Eye (tissue), 1 donor: ENCODE results near the gene SMYD4.
"Not testable (repeated sequence)": the region's sequence is repeated elsewhere in the genome, so short reads cannot be mapped to it uniquely, and the experiment has no call there.

Experiments used
- DNase-seq: peaks from one replicate; pipeline ENCODE4 v3.0.0-alpha.2; 2015

SMYD4 gene, protein sequence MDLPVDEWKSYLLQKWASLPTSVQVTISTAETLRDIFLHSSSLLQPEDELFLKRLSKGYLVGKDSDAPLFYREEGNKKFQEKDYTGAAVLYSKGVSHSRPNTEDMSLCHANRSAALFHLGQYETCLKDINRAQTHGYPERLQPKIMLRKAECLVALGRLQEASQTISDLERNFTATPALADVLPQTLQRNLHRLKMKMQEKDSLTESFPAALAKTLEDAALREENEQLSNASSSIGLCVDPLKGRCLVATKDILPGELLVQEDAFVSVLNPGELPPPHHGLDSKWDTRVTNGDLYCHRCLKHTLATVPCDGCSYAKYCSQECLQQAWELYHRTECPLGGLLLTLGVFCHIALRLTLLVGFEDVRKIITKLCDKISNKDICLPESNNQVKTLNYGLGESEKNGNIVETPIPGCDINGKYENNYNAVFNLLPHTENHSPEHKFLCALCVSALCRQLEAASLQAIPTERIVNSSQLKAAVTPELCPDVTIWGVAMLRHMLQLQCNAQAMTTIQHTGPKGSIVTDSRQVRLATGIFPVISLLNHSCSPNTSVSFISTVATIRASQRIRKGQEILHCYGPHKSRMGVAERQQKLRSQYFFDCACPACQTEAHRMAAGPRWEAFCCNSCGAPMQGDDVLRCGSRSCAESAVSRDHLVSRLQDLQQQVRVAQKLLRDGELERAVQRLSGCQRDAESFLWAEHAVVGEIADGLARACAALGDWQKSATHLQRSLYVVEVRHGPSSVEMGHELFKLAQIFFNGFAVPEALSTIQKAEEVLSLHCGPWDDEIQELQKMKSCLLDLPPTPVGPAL

DNA sequence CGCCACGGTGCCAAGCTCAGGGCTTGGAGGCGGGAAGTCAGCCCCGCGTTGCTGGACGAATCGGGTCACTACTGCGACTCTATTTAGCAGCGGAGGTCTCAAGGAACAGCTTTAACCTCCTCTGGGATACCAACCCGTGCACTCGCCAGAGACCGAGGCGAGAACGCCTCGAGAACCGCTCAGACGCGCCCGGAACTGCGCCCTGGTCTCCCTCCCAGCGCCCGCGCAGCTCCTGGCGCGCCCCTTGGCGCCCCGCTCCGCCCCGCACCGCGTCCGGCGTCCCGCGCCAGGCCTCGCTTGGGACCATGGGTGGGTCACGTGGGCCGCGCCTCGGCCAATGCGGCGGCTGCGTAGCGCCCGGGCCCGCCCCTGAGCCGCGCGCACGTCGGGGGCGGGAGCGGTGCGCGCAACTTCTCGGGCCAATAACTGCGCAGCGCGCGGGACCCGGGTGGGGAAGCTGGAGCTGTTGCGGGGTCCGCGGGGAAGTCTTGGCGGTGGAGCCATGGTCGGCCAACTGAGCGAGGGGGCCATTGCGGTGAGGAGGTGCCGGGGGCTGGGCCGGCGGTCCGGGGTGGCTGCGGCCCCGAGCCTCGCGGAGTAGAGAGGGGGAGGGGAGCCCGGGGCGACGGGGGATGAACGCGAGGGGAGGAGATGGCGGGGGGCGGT is at the start of gene SMYD4, which contains the start of gene RPA1:
SMYD4 (minus strand) TSS at position 311 of the 666 bp plus-strand sequence. CDS start 1,908 bp downstream, outside the sequence.
RPA1 (plus strand) TSS at position 414 of the 666 bp plus-strand sequence; CDS start at position 503, 89 bp downstream.
- DNase-seq, result peak; percentile 95

DNA sequence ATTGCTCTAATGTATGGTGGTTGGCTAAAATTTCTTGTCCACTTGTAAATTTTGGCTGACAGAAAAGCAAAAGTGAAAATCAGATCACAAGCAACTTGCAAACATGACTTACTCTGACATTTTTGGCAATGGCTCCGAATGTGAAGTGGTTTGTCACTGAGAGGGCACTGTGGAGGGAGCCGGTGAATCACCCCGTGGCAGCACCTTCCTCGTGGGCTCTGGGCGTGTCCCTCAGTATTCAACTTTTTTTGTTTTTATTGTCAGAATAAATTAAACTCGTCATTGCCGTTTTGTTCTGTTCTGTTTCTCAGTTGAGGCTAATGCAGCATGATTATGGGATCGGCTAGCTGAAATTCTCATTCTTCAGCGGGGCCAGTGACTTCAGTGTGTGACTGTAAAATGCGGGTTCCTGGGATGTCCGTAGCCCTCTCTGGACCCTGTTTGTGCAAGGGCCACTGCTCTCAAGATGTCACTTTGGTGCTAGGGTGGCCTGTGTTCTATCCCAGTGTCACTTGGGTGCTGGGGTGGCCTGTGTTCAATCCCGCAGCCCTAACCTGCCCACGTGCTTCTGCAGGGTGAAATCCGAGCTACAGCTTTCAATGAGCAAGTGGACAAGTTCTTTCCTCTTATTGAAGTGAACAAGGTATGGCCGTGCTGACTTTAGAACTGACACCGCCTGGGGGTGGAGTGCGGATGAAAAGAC is 48.9 kb upstream of the SMYD4 start:
- DNase-seq, result no peak

DNA sequence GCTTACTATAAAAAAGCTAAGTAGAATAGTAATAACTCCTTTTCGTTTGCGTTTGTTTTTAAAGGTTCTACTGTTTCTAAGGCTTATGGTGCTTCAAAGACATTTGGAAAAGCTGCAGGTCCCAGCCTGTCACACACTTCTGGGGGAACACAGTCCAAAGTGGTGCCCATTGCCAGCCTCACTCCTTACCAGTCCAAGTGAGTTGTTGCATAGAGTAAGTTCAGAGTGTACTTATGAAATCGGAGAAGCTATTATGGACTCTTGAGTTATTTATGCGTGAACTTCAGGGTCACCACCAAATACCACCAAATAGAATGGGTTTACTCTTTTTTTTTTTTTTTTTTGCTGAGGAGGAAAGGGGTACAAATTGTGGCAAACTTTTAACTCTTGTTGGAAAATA is 45.9 kb upstream of the SMYD4 start:
- no peak for DNase-seq

DNA sequence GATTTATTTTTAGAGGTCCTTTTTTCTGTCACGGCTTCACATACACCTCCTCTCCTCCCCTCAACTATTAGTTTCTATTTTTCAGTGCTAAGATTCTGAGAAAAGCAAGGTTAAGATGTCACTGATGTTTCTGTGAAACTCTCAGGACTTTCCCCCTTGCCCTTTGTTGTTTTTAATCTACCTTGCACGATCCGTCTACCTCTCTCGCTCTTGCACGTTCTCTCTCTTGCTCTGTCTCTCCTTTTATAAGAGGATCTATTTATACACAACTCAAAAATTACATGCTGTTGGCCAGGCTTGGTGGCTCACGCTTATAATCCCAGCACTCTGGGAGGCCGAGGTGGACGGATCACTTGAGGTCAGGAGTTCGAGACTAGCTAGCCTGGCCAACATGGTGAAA is 43.7 kb upstream of the SMYD4 start:
- no peak for DNase-seq

DNA sequence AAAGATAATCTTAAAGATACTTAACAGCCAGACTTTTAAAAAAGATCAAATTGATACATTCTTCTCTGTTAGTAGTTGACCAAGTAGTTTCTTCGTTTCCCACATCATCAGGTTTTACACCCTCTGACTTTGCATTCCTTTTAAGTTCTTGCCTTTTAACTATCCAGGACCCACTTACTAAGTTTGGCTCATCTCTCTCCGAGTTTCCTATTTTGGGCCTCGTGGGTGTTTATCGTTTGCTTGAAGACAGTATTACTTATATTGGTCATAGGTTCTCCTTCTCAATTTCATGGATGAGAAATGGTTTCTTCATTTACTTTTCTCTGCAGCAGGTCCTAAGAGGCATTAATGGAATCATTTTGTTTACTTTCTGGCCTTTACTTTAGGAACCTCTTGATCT is 43.3 kb upstream of the SMYD4 start:
- no peak for DNase-seq

DNA sequence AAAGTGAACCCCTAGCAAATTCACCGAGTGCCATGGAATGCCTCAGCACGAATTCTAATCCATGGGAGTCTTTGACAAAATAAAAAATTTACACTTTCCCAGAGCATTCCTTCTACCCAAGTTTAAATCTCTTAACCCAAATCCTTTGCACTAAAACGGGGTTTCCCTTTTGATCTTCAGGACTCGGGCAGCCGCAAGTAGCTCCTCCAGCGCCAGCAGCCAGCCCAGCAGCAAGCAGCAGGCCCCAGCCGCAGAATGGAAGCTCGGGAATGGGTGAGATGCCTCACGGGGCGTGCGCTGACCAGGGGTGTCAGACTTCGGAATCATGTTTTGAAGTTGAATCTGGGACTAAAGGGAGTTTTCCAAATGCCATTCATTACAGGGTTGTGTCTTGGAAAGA is 42.6 kb upstream of the SMYD4 start:
- no peak for DNase-seq

DNA sequence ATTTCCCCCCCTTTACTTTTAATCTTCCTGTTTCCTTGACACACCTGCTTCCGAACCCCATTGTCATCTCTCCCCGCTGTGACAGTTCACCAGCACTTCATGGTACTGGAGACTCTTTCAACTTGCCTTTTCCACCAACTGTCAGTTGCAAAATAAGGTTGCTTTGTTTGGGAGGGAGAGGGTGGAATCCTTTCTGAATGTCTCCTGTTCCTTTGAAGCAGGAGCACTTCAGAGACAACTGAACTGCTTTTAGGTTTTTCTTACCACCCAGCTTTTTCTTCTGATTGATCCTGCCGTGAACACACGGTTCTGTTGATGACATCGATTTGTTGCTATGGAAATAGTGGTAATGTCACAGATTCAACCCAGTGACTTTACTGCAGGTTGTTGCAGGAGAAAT is 42.1 kb upstream of the SMYD4 start:
- DNase-seq, result no peak

DNA sequence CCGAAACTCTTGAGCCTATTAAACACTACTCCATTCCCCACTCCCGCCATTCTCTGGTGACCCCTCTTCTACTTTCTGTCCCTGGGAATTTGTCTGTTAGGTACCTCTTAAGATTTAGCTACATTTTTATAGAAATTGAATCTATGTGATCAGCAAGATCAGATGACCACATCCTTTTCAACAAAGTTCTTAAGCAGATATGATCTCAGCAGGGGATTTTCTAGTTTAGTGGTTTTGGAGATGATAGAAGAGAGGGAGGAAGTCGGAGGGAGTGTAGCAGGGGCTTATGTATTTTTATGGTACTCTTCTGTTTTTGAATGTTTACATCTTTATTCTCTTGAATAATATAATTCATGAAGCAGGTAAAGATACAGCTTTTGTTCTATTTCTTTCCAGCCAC is 40.9 kb upstream of the SMYD4 start:
- no peak for DNase-seq

DNA sequence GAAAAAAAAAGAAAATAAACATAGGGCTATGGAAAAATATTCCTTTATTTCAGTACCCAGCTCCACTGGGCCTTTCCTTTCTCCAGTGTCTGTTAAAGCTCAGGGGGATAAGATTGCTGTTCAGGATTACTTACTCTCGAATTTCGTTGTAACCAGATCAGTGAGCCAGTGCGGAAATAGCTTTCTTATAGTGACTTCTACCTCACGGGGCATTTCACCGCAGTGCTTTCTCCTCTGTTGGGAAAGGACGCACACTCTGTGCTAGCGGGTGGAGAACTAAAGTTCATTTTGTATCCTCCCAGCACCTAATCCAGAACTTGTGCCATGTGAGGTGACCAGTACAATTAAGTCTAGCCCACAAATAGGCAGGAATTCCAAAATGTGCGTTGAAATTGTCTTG is 38.4 kb upstream of the SMYD4 start:
- DNase-seq, result no peak

DNA sequence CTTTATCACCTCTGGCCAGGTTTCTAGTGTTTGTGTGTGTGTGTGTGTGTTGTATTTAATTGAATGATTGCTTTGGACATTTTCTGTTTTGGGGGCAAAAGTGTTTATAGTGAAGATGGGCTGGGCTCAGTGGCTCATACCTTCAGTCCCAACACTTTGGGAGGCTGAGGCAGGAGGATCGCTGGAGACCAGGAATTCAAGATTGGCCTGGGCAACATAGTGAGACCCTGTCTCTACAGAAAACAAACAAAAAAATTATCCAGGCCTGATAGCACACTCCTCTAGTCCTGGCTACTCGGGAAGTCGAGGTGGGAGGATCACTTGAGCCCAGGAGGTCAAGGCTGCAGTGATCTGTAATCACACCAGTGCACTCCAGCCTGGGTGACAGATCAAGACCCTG is 37.6 kb upstream of the SMYD4 start:
- DNase-seq, result no peak

DNA sequence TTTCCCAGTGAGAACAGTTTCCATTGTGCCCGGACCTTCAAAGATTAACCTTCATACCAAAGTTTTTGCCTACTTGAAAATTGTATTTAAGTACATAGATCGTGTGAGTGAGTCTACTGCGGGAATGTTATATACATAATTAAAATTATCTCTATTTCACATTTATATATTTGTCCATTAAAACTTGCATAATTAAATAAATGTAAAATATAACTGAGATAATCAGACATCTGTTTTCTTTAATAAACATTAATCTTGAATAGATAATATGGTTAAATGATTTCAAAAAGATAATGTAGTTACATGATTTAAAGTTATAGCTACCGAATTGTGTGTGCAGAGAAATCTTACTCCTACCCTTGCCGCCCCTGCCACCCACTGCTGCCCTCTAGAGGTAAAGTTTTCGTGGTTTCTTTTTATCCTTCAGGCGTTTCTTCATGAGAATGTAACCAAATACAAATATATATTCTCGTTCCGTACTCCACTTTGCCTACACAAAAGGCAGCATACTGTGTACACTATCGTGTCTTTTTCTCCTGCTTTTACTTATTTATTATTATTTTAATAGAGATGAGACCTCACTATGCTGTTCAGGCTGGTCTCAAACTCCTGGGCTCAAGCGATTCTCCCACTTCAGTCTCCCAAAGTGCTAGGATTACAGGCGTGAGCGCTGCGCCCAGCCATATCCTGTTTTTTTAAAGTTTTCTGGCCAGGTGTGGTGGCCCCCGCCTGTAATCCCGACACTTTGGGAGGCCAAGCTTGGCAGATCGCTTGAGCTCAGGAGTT is 35.7 kb upstream of the SMYD4 start:
- DNase-seq, result no peak

DNA sequence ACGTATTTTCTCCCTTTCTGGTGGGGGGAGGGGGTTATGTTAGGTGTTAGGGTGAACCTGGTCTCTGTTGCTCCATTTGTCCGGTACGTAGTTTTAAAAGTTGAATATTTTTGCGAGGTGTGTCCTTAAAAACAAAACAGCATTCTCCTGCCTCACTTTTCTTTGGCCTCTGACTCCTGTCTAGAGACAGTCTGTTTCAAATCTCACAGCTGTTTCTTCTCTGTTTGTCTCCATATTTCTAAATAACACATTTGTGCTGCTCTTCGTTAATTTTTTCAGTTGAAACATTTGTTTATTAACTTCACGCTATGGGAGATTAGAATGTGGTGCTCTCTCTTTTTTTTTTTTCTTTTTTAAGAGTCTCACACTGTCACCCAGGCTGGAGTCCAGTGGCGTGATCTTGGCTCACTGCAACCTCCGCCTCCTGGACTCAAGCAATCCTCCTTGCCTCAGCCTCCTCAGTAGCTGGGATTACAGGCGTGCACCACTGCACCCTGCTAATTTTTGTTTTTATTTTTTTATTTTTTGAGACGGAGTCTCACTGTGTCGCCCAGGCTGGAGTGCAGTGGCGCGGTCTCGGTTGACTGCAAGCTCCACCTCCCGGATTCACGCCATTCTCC is 31.8 kb upstream of the SMYD4 start:
- DNase-seq, result no peak

DNA sequence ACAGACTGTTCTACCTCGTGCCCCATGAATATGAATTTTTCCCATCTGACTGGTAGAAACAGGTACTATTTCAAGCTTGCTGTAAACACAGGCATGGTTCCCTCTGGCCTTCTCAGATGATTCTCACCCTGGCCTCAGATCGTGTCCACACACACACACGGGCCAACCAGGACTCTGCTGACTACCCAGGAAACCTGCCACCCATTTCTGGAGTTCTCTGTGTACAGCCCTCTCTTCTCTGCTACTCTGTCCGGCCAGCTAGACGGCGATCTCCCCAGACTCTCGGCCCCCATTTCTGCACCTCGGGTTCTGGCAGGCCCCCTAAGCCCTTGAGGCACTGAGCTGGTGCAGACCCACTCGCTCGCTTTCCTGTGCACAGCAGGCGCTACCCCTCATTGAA is 31.3 kb upstream of the SMYD4 start:
- DNase-seq, result no peak

DNA sequence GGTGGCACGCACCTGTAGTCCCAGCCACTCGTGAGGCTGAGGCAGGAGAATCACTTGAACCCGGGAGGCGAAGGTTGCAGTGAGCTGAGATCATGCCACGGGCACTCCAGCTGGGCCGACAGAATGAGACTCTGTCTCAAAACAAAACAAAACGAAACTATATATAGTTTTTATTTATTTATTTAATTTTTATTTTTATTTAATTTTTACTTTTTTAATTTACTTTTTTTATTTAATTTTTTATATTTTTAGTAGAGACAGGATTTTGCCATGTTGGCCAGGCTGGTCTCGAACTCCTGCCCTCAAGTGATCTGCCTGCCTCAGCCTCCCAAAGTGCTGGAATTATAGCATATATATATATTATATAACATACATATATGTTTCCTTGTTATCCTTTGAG is 26.8 kb upstream of the SMYD4 start:
- DNase-seq, result not testable (repeated sequence)

DNA sequence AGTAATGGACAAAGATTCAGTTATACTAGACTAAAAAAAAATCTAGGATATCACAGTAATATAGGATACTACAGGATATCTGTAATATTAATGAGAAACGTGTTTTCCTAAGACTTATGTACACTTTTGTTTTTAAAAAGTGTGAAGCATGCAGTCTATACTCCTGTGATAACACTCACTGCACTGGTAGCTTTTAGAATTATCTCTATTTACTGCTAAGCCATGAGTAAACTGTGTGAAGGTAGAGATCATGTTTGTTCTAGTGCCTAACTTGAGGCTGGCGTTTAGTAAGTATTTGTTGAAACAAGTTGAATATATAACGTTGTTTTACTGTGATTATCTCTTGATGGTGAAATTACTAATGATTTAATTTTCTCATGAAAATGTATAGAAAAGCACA is 24.0 kb upstream of the SMYD4 start:
- no peak for DNase-seq

DNA sequence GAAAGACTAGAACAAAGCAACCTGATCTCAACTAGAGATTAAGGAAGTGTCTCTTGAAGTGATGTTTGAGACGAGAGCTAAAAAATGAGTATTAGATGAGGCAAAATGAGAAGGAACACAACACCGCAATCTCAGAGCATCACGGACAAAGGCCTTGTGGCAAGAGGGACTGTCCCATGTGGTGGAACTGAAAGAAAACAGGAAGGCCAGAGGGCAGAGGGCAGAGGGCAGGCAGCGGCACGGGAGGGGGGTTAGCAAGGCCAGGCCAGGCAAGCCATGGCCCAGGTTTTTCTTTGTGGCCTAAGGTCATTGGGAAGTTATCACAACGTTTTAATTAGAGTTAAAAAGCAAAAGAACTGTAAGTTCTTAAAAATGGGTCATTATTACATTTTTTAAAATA is 22.6 kb upstream of the SMYD4 start:
- no peak for DNase-seq

DNA sequence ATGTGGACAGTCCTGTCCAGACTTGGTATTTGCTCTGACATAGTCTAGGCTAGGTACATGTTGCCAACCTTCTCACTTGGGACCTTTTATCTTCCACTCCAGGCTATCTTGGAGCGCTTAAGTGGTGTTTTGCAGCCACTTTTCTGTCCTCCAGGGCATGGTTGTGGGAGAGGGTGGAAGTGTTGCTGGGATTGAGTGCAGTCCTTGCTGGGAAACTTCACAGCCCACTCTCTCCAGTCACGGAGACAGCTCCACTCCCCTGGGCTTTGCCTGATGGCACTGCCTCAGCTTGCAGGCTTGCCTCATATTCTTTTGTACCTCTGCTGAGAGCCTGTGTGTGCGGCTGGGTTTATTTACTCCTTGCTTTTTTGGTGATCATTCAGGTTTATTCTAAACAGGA is 17.5 kb upstream of the SMYD4 start:
- DNase-seq, result peak; percentile 67

DNA sequence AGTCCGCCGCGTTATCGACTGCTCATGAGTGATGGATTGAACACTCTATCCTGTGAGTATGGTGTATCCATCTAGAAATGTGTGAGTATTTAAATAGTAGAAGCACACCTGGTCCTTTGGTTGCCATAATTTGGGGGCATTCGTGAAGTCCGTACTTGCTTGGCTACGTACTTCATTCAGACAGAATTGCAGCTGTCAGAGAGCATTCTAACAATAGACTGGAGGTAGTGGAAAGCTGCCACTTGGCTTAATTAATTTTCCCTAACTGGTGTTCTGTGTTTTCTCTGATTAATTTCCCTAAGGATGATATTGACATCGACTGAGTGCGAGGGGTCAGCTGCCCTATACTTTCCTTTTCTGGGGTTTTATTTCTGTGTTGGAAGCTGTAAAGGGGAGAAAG is 14.2 kb upstream of the SMYD4 start:
- DNase-seq, result peak; percentile 16

DNA sequence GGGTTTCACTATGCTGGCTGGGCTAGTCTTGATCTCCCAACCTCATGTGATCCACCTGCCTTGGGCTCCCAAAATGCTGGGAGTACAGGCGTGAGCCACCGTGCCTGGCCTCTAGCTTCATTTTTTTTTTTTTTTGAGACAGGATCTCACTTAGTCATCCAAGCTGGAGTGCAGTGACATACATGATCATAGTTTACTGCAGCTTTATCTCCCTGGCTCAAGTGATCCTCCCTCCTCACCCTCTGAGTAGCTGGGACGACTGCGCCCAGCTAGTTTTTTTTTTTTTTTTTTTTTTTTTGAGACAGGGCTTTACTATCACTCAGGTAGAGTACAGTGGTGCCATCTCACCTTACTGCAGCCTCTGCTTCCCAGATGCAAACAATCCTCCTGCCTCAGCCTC is 9.8 kb upstream of the SMYD4 start:
- no peak for DNase-seq

DNA sequence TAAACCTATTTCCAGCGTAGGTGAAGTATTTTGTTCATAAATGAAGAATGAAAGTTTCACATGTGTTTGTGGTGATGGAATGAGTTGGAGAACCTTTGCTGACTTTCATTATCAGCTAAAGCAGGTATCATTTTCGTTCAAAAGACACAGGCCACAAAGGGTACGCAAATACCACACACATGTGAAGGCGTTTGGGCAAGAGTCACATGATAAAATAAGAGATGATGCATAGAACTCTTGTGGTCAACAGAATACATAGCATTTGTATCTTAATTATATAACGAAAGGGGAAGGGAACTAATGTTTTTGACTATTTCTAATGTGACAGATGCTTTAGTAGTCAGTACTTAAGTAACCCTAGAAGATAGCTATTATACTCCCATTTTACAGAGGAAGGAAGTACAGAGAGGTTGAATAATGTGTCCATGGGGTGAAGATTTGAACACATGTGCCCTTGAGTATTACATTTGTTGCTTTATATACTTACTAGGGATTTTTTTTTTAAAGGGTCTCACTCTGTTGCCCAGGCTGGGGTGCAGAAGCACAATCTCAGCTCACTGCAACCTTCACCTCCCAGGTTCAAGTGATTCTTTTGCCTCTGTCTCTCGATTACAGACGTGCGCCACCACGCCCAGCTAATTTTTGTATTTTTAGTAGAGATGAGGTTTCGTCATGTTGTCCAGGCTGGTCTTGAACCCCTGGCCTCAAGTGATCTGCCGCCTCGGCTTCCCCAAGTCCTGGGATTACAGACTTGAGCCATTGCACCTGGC is 4.9 kb upstream of the SMYD4 start:
- DNase-seq, result no peak

DNA sequence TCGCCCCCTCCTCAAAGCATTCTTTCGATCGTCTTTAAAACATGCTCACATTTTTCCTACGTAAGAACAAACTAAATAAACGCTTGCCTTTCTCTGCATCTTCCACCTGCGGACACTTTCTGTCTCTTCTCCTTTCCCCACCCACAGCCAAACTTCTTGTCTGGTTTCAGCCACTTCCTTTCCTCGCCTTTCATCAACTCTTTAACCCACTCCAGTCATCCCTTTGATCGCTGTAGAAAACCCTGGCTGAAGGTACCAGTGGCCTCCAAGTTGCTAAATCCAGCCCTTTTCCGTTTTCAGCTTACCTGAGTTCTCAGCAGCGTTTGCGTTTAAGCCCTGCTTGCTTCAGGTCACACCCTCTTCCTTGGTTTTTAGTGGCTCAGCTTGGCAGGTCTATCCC is 586 bp upstream of the SMYD4 start:
- DNase-seq, result no peak
